Panc1 (cell line): ENCODE data around the gene CST9L. TPM values are rescaled to one million over a fixed set of nuclear protein-coding genes. Genes with fewer than 3 reads are reported as not detected.

ENCODE experiments used
- ATAC-seq: fragments of 200-7000 bp; cut with Tn5 transposase; 2 replicates; pipeline ENCODE4 v1.9.1; 2020; ENCODE audit warnings: mild to moderate bottlenecking, moderate library complexity
- BruUV-seq: library from RNA; stranded (reverse); fragments of 400-500 nt; replicated peaks from 2 replicates; lab custom pipeline; 2021; lab: Mats Ljungman, UMichigan
- CTCF ChIA-PET: fragments of 300-600 bp; sonication (Branson Sonifier 250); formaldehyde crosslinking; loops from one replicate; lab custom pipeline; 2022; ENCODE audit warnings: antibody characterized with exemption; lab: Charles Lee
- POLR2A ChIA-PET: fragments of 300-600 bp; sonication (Branson Sonifier 250); formaldehyde crosslinking; loops from one replicate; lab custom pipeline; 2022; ENCODE audit warnings: antibody characterized with exemption; lab: Charles Lee
- DNase-seq: peaks from one replicate; pipeline ENCODE4 v3.0.0-alpha.2; 2010; ENCODE audit warnings: low read depth, low spot score
- H3K27ac ChIP-seq: 2 replicates; pipeline ENCODE4 v1.5.1; 2011; ENCODE audit warnings: mild to moderate bottlenecking, low read length, inconsistent platforms
- H3K27me3 ChIP-seq: fragments of 200-500 bp; sonication (Bioruptor generic); 2 replicates; pipeline ENCODE4 v1.6.0; 2014; ENCODE audit warnings: low read length, inconsistent platforms; ENCODE audit not compliant: control insufficient read depth, insufficient read depth
- H3K36me3 ChIP-seq: fragments of 200-500 bp; sonication (Bioruptor generic); 2 replicates; pipeline ENCODE4 v1.5.1; 2014; ENCODE audit warnings: inconsistent platforms, mild to moderate bottlenecking, low read length, moderate library complexity; ENCODE audit not compliant: control insufficient read depth, insufficient read depth
- H3K4me1 ChIP-seq: 2 replicates; pipeline ENCODE4 v1.5.1; 2011; ENCODE audit warnings: inconsistent platforms, mild to moderate bottlenecking, low read length, moderate library complexity; ENCODE audit not compliant: control insufficient read depth, insufficient read depth
- H3K4me3 ChIP-seq, 2 experiments: 2 replicates each; pipeline ENCODE4 v1.5.1; 2011 to 2012; ENCODE audit warnings: low read depth in 2 of 2, low read length in 2 of 2, mild to moderate bottlenecking in 2 of 2, inconsistent platforms in 1 of 2, moderate library complexity in 1 of 2
- H3K9me3 ChIP-seq: fragments of 200-500 bp; sonication (Bioruptor generic); 2 replicates; pipeline ENCODE4 v1.5.1; 2014; ENCODE audit warnings: low read depth, mild to moderate bottlenecking, inconsistent platforms, low read length, moderate library complexity; ENCODE audit not compliant: control insufficient read depth, insufficient read depth
- POLR2AphosphoS5 ChIP-seq: IDR thresholded peaks from 2 replicates; pipeline ENCODE4 v1.6.1; 2012; ENCODE audit warnings: mild to moderate bottlenecking, low read depth, low read length, moderate library complexity
- REST ChIP-seq, 2 experiments: IDR thresholded peaks; 2 replicates each; pipeline ENCODE4 v1.6.1; 2011 to 2012; ENCODE audit warnings: low read depth in 2 of 2, control low read depth in 1 of 2, low read length in 1 of 2, mild to moderate bottlenecking in 1 of 2, moderate library complexity in 1 of 2; ENCODE audit not compliant: insufficient read depth in 1 of 2
- SIN3A ChIP-seq: IDR thresholded peaks from 2 replicates; pipeline ENCODE4 v1.6.1; 2012; ENCODE audit warnings: low read depth, mild to moderate bottlenecking, low read length, moderate library complexity, borderline replicate concordance; ENCODE audit not compliant: insufficient read depth
- TCF7L2 ChIP-seq: IDR thresholded peaks from 2 replicates; pipeline ENCODE4 v1.6.1; 2011; ENCODE audit warnings: mild to moderate bottlenecking, low read depth, low read length, inconsistent platforms
- in situ Hi-C: cut with HindIII; loops from 2 replicates; pipeline ENCODE4 v1.10.0; 2016; ENCODE audit warnings: low sequenced_read_pairs, low pct_unique_long_range_greater_than_20kb
- intact Hi-C: fragments of 100-400 bp; cut with micrococcal nuclease; formaldehyde crosslinking; loops from one replicate; pipeline ENCODE4 v1.10.0; 2022; ENCODE audit not compliant: unreplicated experiment
- total RNA-seq: library from RNA; stranded (reverse); gene quantifications from one replicate; pipeline ENCODE4 v1.2.1, GENCODE V29; 2021; ENCODE audit not compliant: unreplicated experiment
- TF ChIP-seq, protein P1 (sequence below): fragments of 450-650 bp; IDR thresholded peaks from 2 replicates; pipeline ENCODE4 v1.5.1; 2017; ENCODE audit warnings: mild to moderate bottlenecking

The CST9L gene
- total RNA-seq, 1 experiment from 2014 or later = not detected

DNA sequence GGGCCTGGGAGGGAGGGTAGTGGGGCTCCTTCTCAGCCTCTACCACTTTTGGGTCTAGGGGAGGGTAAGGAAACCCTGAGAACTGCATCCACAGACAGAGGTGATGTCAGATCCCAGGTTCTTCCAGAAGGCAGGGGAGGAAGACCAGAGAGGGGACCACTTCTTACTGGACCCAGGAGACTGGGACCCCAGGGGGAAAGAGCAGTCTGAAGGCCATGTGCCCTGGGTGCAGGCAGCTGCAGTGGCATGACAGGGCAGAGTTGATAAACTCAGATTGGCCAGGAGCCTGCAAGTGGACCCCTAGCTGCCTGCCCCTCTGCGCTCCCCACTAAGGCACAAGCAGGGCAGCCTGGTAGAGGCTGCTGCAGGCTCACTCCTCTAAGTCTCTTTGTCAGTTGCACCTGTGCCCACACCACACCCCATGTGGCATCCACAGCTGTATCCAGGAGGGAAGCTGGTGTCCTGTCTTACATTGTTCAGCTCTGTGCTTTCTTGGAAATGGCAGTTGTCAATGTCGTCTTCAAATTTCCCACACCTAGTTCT is 2.7 kb downstream of the CST9L start:
- in situ Hi-C loops (no loop called here), intact Hi-C loops (no loop called here)
- BruUV-seq = no TSS peak
- TF ChIP-seq TCF7L2 (no peak), SIN3A (no peak), REST (IDR thresholded peaks at IDR 0.05; ENCODE audit: insufficient read depth in 1 of 2, low read depth in 2 of 2, low read length in 1 of 2) (no peak), POLR2AphosphoS5 (no peak)
- TF ChIP-seq, protein P1, sequence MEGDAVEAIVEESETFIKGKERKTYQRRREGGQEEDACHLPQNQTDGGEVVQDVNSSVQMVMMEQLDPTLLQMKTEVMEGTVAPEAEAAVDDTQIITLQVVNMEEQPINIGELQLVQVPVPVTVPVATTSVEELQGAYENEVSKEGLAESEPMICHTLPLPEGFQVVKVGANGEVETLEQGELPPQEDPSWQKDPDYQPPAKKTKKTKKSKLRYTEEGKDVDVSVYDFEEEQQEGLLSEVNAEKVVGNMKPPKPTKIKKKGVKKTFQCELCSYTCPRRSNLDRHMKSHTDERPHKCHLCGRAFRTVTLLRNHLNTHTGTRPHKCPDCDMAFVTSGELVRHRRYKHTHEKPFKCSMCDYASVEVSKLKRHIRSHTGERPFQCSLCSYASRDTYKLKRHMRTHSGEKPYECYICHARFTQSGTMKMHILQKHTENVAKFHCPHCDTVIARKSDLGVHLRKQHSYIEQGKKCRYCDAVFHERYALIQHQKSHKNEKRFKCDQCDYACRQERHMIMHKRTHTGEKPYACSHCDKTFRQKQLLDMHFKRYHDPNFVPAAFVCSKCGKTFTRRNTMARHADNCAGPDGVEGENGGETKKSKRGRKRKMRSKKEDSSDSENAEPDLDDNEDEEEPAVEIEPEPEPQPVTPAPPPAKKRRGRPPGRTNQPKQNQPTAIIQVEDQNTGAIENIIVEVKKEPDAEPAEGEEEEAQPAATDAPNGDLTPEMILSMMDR = no peak
- POLR2A ChIA-PET = no interaction called here
- no peaks in the 10 kb centered on the region for H3K4me1 ChIP-seq
- H3K27ac ChIP-seq = no peak overlapping the region
- H3K9me3 ChIP-seq = no peaks in the 10 kb centered on the region
- H3K4me3 ChIP-seq = no peak overlapping the region
- DNase-seq (no peak), ATAC-seq (no peak)
- H3K36me3 ChIP-seq = no peaks in the 10 kb centered on the region
- CTCF ChIA-PET = no interaction called here
- H3K27me3 ChIP-seq = no peaks in the 10 kb centered on the region

- BruUV-seq = no TSS peak
- no peak overlapping the region for H3K27ac ChIP-seq
- H3K4me1 ChIP-seq = no peaks in the 10 kb centered on the region
- CTCF ChIA-PET = no interaction called here
- intact Hi-C loops = no loop called here
- DNase-seq (no peak), ATAC-seq (no peak)
- TF ChIP-seq, protein P1 = no peak
- TF ChIP-seq POLR2AphosphoS5 = no peak
- TF ChIP-seq REST (IDR thresholded peaks at IDR 0.05; ENCODE audit: insufficient read depth in 1 of 2, low read depth in 2 of 2, low read length in 1 of 2) = no peak
- no peak for TF ChIP-seq SIN3A
- TF ChIP-seq TCF7L2 = no peak
- no peaks in the 10 kb centered on the region for H3K27me3 ChIP-seq
- no peaks in the 10 kb centered on the region for H3K9me3 ChIP-seq
- H3K4me3 ChIP-seq = no peak overlapping the region
- in situ Hi-C loops = no loop called here
- H3K36me3 ChIP-seq = no peaks in the 10 kb centered on the region
- POLR2A ChIA-PET = no interaction called here
These were observed 3.4 kb downstream of the CST9L start for GRCh38 chr20:23564927-23565326.
